GM12892 (cell line): ENCODE results near the gene LOXL3.

Experiments used
- POLR2A ChIP-seq: IDR thresholded peaks from 2 replicates; pipeline ENCODE4 v1.6.1; 2011; ENCODE audit warnings: low read depth, low read length, control low read depth
- POLR2AphosphoS5 ChIP-seq: IDR thresholded peaks from 2 replicates; pipeline ENCODE4 v1.6.1; 2011; ENCODE audit warnings: low read depth, low read length, control low read depth
- TAF1 ChIP-seq: IDR thresholded peaks from 2 replicates; pipeline ENCODE4 v1.6.1; 2011; ENCODE audit warnings: low read depth, mild to moderate bottlenecking, control low read depth, low read length, borderline replicate concordance

- TF ChIP-seq TAF1 (no peak), POLR2AphosphoS5 (no peak), POLR2A (no peak)
Observed at GRCh38 chr2:74576211-74576862, 22.6 kb upstream of the LOXL3 start.
